Urinary bladder (tissue), 4 donors: ENCODE results near the gene TIMM21. TPM values are rescaled to one million over a fixed set of nuclear protein-coding genes. Genes with fewer than 3 reads are reported as not detected.

ENCODE experiments used
- DNase-seq: peaks from one replicate; pipeline ENCODE4 v3.0.0-alpha.2; 2015; ENCODE audit errors: extremely low spot score
- H3K27ac ChIP-seq: one replicate; pipeline ENCODE4 v1.5.1; 2013; ENCODE audit warnings: low read depth, mild to moderate bottlenecking, moderate library complexity
- H3K36me3 ChIP-seq: one replicate; pipeline ENCODE4 v1.6.1; 2013; ENCODE audit warnings: mild to moderate bottlenecking, moderate library complexity; ENCODE audit not compliant: insufficient read depth
- H3K4me1 ChIP-seq: one replicate; pipeline ENCODE4 v1.6.1; 2013; ENCODE audit warnings: mild to moderate bottlenecking, moderate library complexity; ENCODE audit not compliant: insufficient read depth
- H3K4me3 ChIP-seq: one replicate; pipeline ENCODE4 v1.5.1; 2013; ENCODE audit warnings: low read depth, low read length
- WGBS: extraction: QIAGEN DNeasy Blood & Tissue Kit; methylation state at CpG from one replicate; pipeline ENCODE4 v1.1.7; 2013; 5-methylcytosine and 5-hydroxymethylcytosine counted together
- polyA plus RNA-seq: library from polyadenylated mRNA; stranded (reverse); fragments of 200-250 nt; gene quantifications from one replicate; pipeline ENCODE4 v1.2.3, GENCODE V29; 2013
- total RNA-seq: library from RNA; depleted of rRNA; stranded (reverse); fragments of >200 nt; gene quantifications from one replicate; pipeline ENCODE4 v1.2.3, GENCODE V29; 2014
- donor health status: healthy with polysubstance abuse.
- donor health status: healthy.

The TIMM21 gene
- total and polyA plus RNA-seq, 2 donors = 26.7 to 37.0 TPM

DNA sequence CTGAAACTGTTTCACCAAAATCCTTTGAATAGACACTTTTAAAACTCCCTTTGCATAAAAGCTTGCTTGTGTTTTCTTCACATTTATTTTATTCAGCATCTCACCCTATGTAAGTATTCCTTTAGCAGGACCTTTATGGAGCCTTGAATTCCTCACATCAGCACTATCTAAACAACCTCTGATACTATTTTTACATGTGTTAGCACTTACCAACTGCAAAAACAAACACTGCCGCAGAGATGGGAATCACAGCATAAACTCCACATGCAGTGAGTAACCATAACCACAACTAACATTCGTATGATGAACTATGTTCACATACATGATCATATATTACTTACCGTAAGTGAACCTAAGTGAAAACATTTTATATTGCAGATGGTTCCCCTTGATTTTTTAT lies 16.1 kb upstream of the TIMM21 start:
- H3K36me3 ChIP-seq = no peaks in the 10 kb centered on the region
- H3K27ac ChIP-seq = no peak overlapping the region
- no peak overlapping the region for H3K4me3 ChIP-seq
- 39% methylated on average over 3 of the region's 3 CpGs for WGBS
- no peaks in the 10 kb centered on the region for H3K4me1 ChIP-seq
- no peak for DNase-seq

DNA sequence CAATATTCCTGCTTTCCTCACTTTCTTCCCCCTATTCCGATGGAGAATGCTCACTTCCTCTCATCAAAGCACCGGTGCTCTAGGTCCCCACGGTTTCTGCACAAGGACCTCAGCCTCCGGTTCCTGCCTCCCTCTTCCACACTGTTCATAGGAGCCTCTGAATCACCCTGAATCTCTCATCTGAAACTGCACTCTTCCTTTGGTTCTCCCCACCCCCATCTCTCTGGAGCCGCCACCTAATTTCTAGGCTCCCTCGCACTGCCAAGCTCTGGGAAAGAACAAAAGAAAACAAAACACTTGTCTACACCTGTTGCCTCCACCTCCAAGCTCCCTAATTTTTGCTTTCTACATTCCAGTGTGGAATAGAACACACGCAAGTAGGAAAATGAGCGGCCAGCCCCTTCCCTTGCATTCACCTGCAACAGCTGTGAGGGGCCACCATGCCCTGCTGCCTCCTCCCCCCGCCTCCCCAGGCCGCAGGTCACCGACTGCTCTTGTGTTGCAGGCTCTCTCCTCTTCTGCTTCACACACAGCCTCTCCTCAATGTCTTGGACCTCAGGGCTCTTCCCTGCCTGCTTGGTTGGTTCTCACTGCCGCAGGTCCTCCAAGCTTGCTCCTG lies 10.3 kb upstream of the TIMM21 start:
- 89% methylated on average over 12 of the region's 12 CpGs for WGBS
- Histone ChIP-seq H3K4me1 (no peaks in the 10 kb centered on the region), H3K4me3 (no peak overlapping the region), H3K36me3 (no peaks in the 10 kb centered on the region), H3K27ac (no peak overlapping the region)
- DNase-seq = no peak

DNA sequence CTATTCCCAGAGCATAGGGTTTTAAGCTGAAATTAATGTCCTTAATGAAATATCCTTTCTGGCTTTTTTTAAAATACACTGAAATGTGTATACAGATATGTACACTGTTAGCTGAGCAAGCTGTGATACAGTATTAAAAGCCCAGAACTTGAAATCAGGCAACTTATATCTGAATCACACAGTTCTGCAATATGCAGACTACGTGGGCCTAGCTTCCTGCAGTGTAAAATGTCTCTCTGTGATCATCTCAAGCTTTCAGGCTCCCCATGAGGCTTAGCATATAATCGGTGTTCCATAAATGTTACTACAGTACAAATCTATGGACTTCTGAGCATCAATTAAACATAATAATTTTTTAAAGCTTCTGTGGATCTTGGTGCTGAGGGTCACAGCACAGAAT lies 8.9 kb upstream of the TIMM21 start:
- H3K4me3 ChIP-seq = no peak overlapping the region
- DNase-seq = no peak
- H3K36me3 ChIP-seq = no peaks in the 10 kb centered on the region
- no peaks in the 10 kb centered on the region for H3K4me1 ChIP-seq
- no peak overlapping the region for H3K27ac ChIP-seq
- 80% methylated on average over 2 of the region's 2 CpGs for WGBS

DNA sequence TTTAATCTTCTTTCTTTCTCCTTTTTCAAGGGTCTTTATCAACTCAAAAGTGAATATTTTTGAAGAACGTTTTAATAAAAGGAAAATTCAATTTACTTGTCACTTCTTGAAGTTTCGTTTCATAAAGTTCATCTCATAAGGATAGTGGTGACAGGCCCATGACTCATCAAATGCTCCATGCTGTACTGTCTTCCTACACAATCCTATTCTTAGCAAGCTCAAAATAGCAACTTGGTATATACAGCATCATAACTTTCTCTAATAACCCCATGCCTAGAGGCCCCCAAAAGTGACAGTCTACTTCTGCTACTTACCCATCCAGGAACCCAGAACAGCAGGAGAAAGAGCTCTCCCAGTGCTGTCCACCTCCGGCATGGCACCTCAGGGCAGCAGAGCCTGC lies 8.4 kb upstream of the TIMM21 start:
- H3K36me3 ChIP-seq = no peaks in the 10 kb centered on the region
- H3K4me3 ChIP-seq = no peak overlapping the region
- no peaks in the 10 kb centered on the region for H3K4me1 ChIP-seq
- 56% methylated on average over 3 of the region's 3 CpGs for WGBS
- H3K27ac ChIP-seq = no peak overlapping the region
- DNase-seq = no peak

DNA sequence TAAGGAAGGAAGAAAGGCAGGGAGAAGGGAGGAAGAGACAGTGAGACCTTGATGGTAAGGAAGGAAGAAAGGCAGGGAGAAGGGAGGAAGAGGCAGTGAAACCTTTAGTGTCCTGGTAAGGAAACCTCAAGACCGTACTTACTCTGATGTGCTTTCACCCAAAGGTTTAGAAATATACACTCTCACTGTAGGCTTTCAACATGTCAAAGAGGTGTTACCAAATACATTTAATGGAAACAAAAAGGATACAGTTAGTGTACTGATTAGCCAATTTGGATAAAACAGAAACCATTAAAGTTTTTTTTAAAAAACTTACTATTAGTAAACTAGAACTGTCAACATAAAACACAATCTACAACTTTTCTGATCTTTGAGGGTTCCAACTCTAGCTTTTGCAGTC lies 7.7 kb upstream of the TIMM21 start:
- DNase-seq = no peak
- H3K36me3 ChIP-seq = no peaks in the 10 kb centered on the region
- no peaks in the 10 kb centered on the region for H3K4me1 ChIP-seq
- 69% methylated on average over 1 of the region's 1 CpG for WGBS
- H3K27ac ChIP-seq = no peak overlapping the region
- no peak overlapping the region for H3K4me3 ChIP-seq

DNA sequence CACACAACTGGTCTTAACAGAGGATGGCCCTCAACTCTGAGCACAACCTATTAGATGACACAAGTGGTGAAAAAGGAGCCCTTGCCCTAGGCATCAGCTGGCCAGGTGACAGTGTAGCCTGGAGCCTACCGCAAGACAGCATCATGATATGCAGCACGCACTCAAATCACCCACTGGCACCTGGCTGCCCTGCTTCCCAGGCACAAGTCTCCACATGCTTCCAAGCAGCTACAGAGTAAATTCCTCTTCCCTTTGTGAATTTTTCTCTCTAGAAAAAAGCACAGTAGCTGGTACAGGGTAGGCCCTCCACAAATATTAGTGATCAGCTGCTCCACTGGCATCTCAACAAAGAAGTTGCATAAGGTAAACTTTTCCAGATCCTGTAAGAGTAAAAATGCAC lies 6.7 kb upstream of the TIMM21 start:
- WGBS = 86% methylated on average over 2 of the region's 2 CpGs
- no peak overlapping the region for H3K27ac ChIP-seq
- H3K4me1 ChIP-seq = no peaks in the 10 kb centered on the region
- H3K4me3 ChIP-seq = no peak overlapping the region
- no peak for DNase-seq
- no peaks in the 10 kb centered on the region for H3K36me3 ChIP-seq

DNA sequence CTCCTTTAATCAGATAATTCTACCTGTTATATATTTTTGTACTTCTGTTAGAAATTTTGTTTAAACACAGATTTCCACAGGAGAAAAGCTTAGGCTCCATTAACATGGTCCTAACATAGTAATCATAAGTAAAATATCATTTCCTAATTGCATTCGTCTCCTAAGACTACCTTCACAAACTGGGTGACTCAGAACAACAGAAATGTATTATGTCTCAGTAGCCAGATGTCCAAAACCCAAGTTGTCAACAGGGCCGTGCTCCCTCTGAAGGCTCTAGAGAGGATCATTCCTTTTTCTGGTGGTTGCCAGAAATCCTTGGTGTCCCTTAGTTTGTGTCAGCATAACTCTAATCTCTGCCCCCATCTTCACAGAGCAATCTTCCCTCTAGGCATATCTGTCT lies 6.1 kb upstream of the TIMM21 start:
- DNase-seq = no peak
- H3K4me1 ChIP-seq = no peaks in the 10 kb centered on the region
- no peaks in the 10 kb centered on the region for H3K36me3 ChIP-seq
- no peak overlapping the region for H3K27ac ChIP-seq
- 63% methylated on average over 2 of the region's 2 CpGs for whole genome bisulfite sequencing
- no peak overlapping the region for H3K4me3 ChIP-seq

DNA sequence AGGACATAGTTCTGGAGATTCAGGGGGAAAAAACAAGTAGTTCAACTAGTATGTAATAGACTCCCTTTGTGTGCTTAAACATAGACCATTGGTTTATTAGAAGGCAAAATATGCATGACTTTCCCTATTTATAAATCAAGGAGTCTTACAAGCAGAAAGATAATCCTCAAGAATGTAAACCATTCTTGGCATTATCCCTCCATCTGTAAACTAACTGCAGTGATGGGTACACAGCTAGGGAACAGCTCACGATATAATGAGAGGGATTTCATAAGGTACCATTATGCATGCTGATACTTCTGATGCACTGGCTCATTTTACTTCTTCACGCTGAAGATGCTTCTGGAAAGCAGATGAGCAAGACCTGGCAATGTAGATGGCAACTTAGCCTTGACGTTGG lies 1.6 kb upstream of the TIMM21 start:
- no peak for DNase-seq
- Histone ChIP-seq H3K36me3 (no peaks in the 10 kb centered on the region), H3K4me1 (no peaks in the 10 kb centered on the region), H3K4me3 (no peak overlapping the region), H3K27ac (no peak overlapping the region)
- 15% methylated on average over 3 of the region's 3 CpGs for WGBS

DNA sequence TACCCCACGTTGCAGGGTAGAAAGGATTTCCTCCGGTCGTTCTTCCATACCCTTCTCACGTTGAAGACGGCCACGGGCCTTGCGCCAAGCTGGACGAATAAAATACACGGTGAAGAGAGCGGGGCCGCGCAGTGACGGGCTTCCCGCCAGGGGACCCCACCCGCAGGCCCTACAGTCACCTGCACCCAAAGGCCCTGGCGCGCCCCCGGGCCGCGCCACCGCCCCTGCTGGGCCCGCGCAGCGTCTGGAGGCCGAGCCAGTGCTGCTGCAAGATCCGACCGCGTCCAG lies 888 bp upstream of the TIMM21 start:
- Histone ChIP-seq H3K27ac (peak overlapping the region; percentile 15), H3K4me1 (no peaks in the 10 kb centered on the region), H3K36me3 (no peaks in the 10 kb centered on the region), H3K4me3 (peak overlapping the region; percentile 61)
- WGBS = under 1% methylated on average over 28 of the region's 28 CpGs
- no peak for DNase-seq

DNA sequence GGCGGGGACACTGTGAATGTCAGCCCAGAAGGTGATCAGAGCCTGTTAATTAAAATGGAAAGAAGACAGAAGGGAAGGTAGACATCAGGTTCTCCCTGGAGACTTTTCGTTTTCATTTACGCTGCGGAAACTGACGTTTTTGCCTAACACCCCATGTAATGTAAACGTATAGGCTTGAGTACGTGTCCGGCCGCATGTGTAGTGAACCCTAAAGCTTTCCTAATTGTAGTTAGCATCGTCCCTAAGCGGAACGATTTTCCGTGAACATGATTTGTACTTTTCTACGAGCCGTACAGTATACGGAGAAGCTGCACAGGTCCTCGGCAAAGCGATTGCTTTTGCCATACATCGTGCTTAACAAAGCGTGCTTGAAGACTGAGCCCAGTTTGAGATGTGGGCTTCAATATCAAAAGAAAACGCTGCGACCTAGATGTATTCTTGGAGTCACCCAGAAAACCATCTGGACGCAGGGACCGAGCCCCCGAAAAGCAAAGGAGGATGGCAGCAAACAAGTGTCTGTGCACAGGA lies 284 bp downstream of the TIMM21 start:
- WGBS = under 1% methylated on average over 25 of the region's 25 CpGs
- H3K4me3 ChIP-seq = peak overlapping the region; percentile 51
- DNase-seq = no peak
- no peaks in the 10 kb centered on the region for H3K36me3 ChIP-seq
- no peak overlapping the region for H3K27ac ChIP-seq
- no peaks in the 10 kb centered on the region for H3K4me1 ChIP-seq

DNA sequence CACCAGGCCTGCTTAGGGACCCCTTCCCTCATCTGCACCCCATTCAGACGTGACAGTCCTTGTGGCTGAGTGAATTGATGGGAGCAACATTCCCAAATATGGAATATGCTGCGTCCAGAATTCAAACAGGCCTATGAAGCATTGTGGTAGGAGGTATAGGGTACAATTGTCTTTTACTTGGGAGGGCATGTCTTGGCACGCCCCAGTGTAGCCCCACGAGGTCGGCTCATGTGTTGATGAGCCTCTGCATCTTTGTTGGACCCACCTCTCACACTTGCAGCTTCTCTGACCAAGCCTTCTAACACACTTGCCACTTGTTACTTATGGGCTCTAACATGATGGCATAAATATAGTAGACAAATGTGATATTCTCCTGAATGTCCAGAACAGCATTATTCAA lies 1.6 kb downstream of the TIMM21 start:
- DNase-seq = no peak
- Histone ChIP-seq H3K36me3 (no peaks in the 10 kb centered on the region), H3K4me1 (no peaks in the 10 kb centered on the region), H3K27ac (no peak overlapping the region), H3K4me3 (no peak overlapping the region)
- WGBS = 76% methylated on average over 5 of the region's 5 CpGs

DNA sequence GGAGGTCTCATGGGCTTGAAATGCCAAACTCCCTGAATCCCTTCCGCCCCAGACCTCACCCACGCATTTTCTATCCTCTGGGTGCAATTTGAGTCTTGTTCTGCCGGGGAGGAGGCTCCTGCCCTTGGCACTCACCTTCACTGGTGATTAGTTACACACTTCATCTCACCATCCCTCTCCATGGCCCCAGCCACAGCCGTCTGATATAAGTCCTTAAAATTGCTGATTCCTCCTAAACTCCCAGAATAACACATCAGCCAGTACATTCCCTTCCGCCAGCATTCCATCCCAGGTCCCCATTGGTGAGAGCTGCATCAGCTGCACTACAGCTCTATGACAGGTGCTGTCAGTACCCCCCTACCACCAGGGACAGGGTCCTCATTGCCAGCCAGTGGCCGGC lies 3.9 kb downstream of the TIMM21 start:
- Histone ChIP-seq H3K4me3 (no peak overlapping the region), H3K4me1 (no peaks in the 10 kb centered on the region), H3K36me3 (peaks cover 2% of the 10 kb centered on the region), H3K27ac (no peak overlapping the region)
- 87% methylated on average over 6 of the region's 6 CpGs for WGBS
- DNase-seq = no peak

DNA sequence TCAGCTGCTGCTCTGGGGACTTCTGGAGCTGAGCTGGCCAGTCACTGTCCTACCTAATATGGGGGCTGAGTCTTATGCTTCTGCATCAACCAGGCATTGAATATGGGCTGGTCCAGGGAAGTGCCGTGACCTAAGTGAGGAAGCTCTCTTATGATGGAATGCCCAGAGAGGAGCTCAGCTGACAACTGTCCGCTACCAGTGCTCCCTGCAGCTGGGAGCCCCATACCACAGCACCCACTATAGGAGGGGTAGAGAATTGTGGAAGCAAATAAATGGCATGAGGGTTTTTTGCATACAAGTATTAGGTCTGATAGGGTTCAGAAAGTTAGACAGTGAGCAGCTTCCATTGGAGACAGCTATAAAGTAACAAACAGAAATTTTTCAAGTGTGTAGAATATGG lies 4.5 kb downstream of the TIMM21 start:
- H3K36me3 ChIP-seq = peaks cover 2% of the 10 kb centered on the region

DNA sequence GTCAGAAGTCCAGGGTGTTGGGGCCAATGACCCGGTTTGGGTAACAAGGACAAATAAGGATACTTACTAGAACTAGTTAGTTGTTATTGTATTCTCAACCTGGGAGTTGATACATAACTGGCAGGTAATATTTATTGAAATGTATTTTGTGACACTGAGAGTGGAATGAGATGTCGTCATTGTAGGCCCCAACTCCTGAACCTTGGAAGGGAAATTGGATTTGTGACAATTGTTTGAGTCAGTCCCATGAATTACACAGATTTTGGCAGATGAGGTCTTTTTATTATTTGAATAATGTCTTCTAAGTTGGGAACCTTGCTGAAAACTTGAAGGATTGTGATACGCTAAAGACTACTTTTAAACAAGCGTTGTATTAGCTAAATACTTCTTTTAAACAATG lies 5.1 kb downstream of the TIMM21 start:
- 87% methylated on average over 4 of the region's 4 CpGs for WGBS
- Histone ChIP-seq H3K36me3 (peaks cover 2% of the 10 kb centered on the region), H3K4me1 (no peaks in the 10 kb centered on the region), H3K27ac (no peak overlapping the region), H3K4me3 (no peak overlapping the region)
- no peak for DNase-seq

More for the DNA sequence above, 4.5 kb downstream of the TIMM21 start:
- Histone ChIP-seq H3K4me1 (no peaks in the 10 kb centered on the region), H3K4me3 (no peak overlapping the region), H3K27ac (no peak overlapping the region)
- 92% methylated on average over 2 of the region's 2 CpGs for WGBS
- no peak for DNase-seq

DNA sequence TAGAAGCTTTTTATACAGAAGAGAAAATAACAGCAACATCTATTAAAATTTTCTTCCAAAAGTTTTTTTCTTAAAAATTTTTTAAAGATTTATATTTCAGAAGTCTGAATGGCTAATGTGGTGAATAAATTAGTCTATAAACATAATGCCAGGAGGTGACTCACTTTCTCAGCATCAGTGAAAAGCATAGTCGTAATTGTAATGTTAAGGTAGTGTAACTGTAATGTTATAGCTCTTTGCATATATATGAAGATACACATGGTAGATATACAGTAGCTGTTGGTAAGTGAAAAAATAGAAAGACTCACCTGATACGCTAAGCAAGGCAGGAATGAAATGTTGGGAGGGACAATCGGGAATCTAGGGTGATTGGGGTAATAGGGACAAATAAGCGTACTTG lies 5.5 kb downstream of the TIMM21 start:
- DNase-seq = no peak
- WGBS = 92% methylated on average over 4 of the region's 4 CpGs
- H3K36me3 ChIP-seq = peaks cover 2% of the 10 kb centered on the region

More for the DNA sequence above, 5.5 kb downstream of the TIMM21 start:
- H3K27ac ChIP-seq = no peak overlapping the region
- no peaks in the 10 kb centered on the region for H3K4me1 ChIP-seq
- no peak overlapping the region for H3K4me3 ChIP-seq
